ENCODE measurements around the gene FHOD3. TPM values are rescaled to one million over a fixed set of nuclear protein-coding genes. Genes with fewer than 3 reads are reported as not detected.

Gene FHOD3
- total RNA-seq, 2 donors from 2014 or later = 2.8 to 3.1 TPM

DNA sequence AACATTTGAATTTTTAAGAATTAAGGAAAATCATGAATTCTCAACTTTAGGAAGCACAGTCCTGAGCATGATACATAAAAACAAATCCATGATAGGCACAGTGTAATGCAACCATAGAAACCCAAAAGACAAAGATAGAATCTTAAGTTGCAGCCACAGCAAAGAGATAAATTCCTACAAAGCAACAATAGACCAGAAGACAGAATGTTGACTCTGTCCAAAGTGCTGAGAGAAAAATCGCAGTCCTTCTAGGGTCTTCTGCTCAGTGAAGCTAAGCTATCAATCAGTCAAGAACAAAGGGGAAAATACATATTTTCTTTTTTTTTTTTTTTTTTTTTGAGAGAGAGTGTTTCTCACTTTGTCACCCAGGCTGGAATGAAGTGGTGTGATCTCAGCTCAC lies 22.0 kb upstream of the FHOD3 start:
- Histone ChIP-seq H3K9me3 (ENCODE audit: control insufficient read depth, low read length) (no peaks in the 10 kb centered on the region), H3K4me1 (ENCODE audit: control insufficient read depth, insufficient read depth, low read length) (no peaks in the 10 kb centered on the region), H3K27me3 (ENCODE audit: control insufficient read depth, insufficient read depth, low read length, poor library complexity, severe bottlenecking) (peaks cover 9% of the 10 kb centered on the region), H3K27ac (ENCODE audit: low read depth, low read length) (no peak overlapping the region), H3K9ac (ENCODE audit: extremely low read depth, low read length, poor library complexity, severe bottlenecking) (no peak overlapping the region), H3K4me3 (ENCODE audit: low read length) (no peak overlapping the region), H3K36me3 (ENCODE audit: control insufficient read depth, insufficient read depth, low read length) (no peaks in the 10 kb centered on the region)
- Mint-ChIP-seq H3K36me3 (ENCODE audit: low read depth) (no peaks in the 10 kb centered on the region), H3K4me1 (no peaks in the 10 kb centered on the region), H3K27ac (no peak overlapping the region), H3K27me3 (ENCODE audit: insufficient read depth) (peaks cover 12% of the 10 kb centered on the region), H3K9me3 (no peaks in the 10 kb centered on the region), H3K4me3 (no peak overlapping the region)
- TF ChIP-seq, protein P1, sequence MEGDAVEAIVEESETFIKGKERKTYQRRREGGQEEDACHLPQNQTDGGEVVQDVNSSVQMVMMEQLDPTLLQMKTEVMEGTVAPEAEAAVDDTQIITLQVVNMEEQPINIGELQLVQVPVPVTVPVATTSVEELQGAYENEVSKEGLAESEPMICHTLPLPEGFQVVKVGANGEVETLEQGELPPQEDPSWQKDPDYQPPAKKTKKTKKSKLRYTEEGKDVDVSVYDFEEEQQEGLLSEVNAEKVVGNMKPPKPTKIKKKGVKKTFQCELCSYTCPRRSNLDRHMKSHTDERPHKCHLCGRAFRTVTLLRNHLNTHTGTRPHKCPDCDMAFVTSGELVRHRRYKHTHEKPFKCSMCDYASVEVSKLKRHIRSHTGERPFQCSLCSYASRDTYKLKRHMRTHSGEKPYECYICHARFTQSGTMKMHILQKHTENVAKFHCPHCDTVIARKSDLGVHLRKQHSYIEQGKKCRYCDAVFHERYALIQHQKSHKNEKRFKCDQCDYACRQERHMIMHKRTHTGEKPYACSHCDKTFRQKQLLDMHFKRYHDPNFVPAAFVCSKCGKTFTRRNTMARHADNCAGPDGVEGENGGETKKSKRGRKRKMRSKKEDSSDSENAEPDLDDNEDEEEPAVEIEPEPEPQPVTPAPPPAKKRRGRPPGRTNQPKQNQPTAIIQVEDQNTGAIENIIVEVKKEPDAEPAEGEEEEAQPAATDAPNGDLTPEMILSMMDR (conservative IDR thresholded peaks at IDR 0.05) = no peak
- DNase-seq = no peak
- whole genome bisulfite sequencing, 2 experiments (ENCODE audit: insufficient coverage in 1 of 2, insufficient read length in 1 of 2) = 100% methylated on average over 1 of the region's 1 CpG; no CpG with 5 or more reads in 1 of the 2 experiments

DNA sequence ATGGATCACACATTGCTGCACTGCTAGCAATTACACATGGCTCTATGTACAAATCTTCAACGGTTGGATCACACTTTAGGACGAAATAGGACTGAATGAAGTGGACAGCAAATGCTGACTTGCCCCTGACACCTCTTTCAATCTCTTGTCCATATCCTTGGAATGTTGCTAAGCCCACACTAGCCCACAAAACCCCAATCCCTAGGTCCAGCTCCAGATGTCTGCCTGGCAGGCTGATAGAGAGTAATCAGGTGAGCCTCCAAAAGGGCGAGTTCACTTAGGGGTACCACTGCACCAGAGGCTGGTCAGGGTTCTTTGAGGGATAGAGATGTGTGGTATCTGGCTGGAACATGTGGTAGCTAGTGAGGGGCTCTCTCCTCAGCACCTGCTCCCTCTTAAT lies 18.5 kb upstream of the FHOD3 start:
- 74 to 79% methylated on average over 3 of the region's 3 CpGs for WGBS, 2 experiments (ENCODE audit: insufficient coverage in 1 of 2, insufficient read length in 1 of 2)
- Mint-ChIP-seq H3K36me3 (ENCODE audit: low read depth) (no peaks in the 10 kb centered on the region), H3K27ac (no peak overlapping the region)

DNA sequence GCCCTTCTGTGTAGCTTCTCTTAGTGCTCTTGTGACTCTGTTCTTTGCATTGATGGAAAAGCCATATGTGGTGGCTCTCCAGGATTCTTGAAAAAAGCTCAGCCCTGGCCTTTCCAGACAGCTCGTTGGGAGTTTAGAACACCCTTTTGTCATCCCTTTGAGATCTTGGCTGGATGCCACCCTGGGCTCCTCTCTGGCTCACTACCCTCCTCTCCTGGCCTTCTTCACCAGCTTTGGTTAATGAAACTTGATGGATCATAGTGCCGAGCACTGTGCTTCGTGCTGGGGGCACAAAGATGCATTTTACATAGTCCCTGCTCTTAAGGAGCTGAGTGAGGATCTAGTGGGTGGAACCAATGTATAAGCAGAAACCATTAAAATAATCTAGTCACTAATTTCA lies 15.6 kb upstream of the FHOD3 start:
- WGBS, 2 experiments (ENCODE audit: insufficient coverage in 1 of 2, insufficient read length in 1 of 2) = 88% methylated on average over 3 of the region's 3 CpGs; no CpG with 5 or more reads in 1 of the 2 experiments
- TF ChIP-seq, protein P1 (conservative IDR thresholded peaks at IDR 0.05) = no peak
- Mint-ChIP-seq H3K4me1 (no peaks in the 10 kb centered on the region), H3K27me3 (ENCODE audit: insufficient read depth) (peaks cover 22% of the 10 kb centered on the region), H3K36me3 (ENCODE audit: low read depth) (no peaks in the 10 kb centered on the region), H3K27ac (no peak overlapping the region), H3K4me3 (no peak overlapping the region), H3K9me3 (no peaks in the 10 kb centered on the region)
- no peaks in the 10 kb centered on the region for H3K36me3 ChIP-seq (ENCODE audit: control insufficient read depth, insufficient read depth, low read length)
- DNase-seq = no peak
- no peak overlapping the region for H3K27ac ChIP-seq (ENCODE audit: low read depth, low read length)
- H3K27me3 ChIP-seq (ENCODE audit: control insufficient read depth, insufficient read depth, low read length, poor library complexity, severe bottlenecking) = peaks cover 18% of the 10 kb centered on the region
- no peaks in the 10 kb centered on the region for H3K9me3 ChIP-seq (ENCODE audit: control insufficient read depth, low read length)
- no peak overlapping the region for H3K4me3 ChIP-seq (ENCODE audit: low read length)
- no peak overlapping the region for H3K9ac ChIP-seq (ENCODE audit: extremely low read depth, low read length, poor library complexity, severe bottlenecking)
- no peaks in the 10 kb centered on the region for H3K4me1 ChIP-seq (ENCODE audit: control insufficient read depth, insufficient read depth, low read length)

More for the DNA sequence above, 18.5 kb upstream of the FHOD3 start:
- Histone ChIP-seq H3K4me1 (ENCODE audit: control insufficient read depth, insufficient read depth, low read length) (no peaks in the 10 kb centered on the region), H3K27ac (ENCODE audit: low read depth, low read length) (no peak overlapping the region), H3K9me3 (ENCODE audit: control insufficient read depth, low read length) (no peaks in the 10 kb centered on the region), H3K36me3 (ENCODE audit: control insufficient read depth, insufficient read depth, low read length) (no peaks in the 10 kb centered on the region), H3K4me3 (ENCODE audit: low read length) (no peak overlapping the region), H3K27me3 (ENCODE audit: control insufficient read depth, insufficient read depth, low read length, poor library complexity, severe bottlenecking) (peaks cover 18% of the 10 kb centered on the region), H3K9ac (ENCODE audit: extremely low read depth, low read length, poor library complexity, severe bottlenecking) (no peak overlapping the region)
- H3K4me1 Mint-ChIP-seq = no peaks in the 10 kb centered on the region
- H3K27me3 Mint-ChIP-seq (ENCODE audit: insufficient read depth) = peaks cover 17% of the 10 kb centered on the region
- TF ChIP-seq, protein P1 (conservative IDR thresholded peaks at IDR 0.05) = no peak
- DNase-seq = no peak
- no peaks in the 10 kb centered on the region for H3K9me3 Mint-ChIP-seq
- H3K4me3 Mint-ChIP-seq = no peak overlapping the region
